GM21390 (cell line): Measurements from ENCODE around the gene DNAAF5.
"Not testable (repeated sequence)": the region's sequence is repeated elsewhere in the genome, so short reads cannot be mapped to it uniquely, and the experiment has no call there.

Experiments
- ATAC-seq: cut with Tn5 transposase; IDR thresholded peaks from one replicate; pipeline ENCODE4 v1.9.1; 2021; ENCODE audit not compliant: unreplicated experiment

The DNAAF5 gene

GRCh38 chr7:780081-780480 lies 53.6 kb downstream of the DNAAF5 start:
- no peak for ATAC-seq

GRCh38 chr7:780516-780915 lies 54.0 kb downstream of the DNAAF5 start:
- no peak for ATAC-seq

- no peak for ATAC-seq
These were observed 54.8 kb downstream of the DNAAF5 start for GRCh38 chr7:781186-781849.

GRCh38 chr7:781936-782529 lies 55.5 kb downstream of the DNAAF5 start:
- no peak for ATAC-seq

- ATAC-seq = no peak
These were observed 56.4 kb downstream of the DNAAF5 start for GRCh38 chr7:782718-783449.

GRCh38 chr7:783556-784490 lies 57.3 kb downstream of the DNAAF5 start:
- ATAC-seq = no peak

- ATAC-seq = no peak
These were observed 58.5 kb downstream of the DNAAF5 start for GRCh38 chr7:784971-785370.

- ATAC-seq = no peak
These were observed 58.9 kb downstream of the DNAAF5 start for GRCh38 chr7:785416-785815.

- ATAC-seq = no peak
These were observed 60.2 kb downstream of the DNAAF5 start for GRCh38 chr7:786472-787255.

- no peak for ATAC-seq
These were observed 61.1 kb downstream of the DNAAF5 start for GRCh38 chr7:787332-788240.

GRCh38 chr7:791519-791918 lies 65.0 kb downstream of the DNAAF5 start:
- ATAC-seq = no peak

GRCh38 chr7:794207-794606 lies 67.7 kb downstream of the DNAAF5 start:
- no peak for ATAC-seq

GRCh38 chr7:794671-795329 lies 68.3 kb downstream of the DNAAF5 start:
- ATAC-seq = no peak

- ATAC-seq = not testable (repeated sequence)
These were observed 70.1 kb downstream of the DNAAF5 start for GRCh38 chr7:796434-797169.

- no peak for ATAC-seq
These were observed 72.5 kb downstream of the DNAAF5 start for GRCh38 chr7:798921-799470.

GRCh38 chr7:800692-801091 lies 74.2 kb downstream of the DNAAF5 start:
- no peak for ATAC-seq

GRCh38 chr7:801351-801750 lies 74.9 kb downstream of the DNAAF5 start:
- not testable (repeated sequence) for ATAC-seq

GRCh38 chr7:801940-802381 lies 75.5 kb downstream of the DNAAF5 start:
- ATAC-seq = no peak
